OCI-LY7 (cell line): ENCODE data around the gene PDXK.

Source experiments
- EZH2phosphoT487 ChIP-seq: fragments of 200-600 bp; sonication (generic); IDR thresholded peaks from 2 replicates; pipeline ENCODE4 v1.6.1; 2018; ENCODE audit warnings: low read depth, borderline replicate concordance, mild to moderate bottlenecking, mixed run types, antibody characterized with exemption, low read length, moderate library complexity, mixed read lengths
- TF ChIP-seq, protein P1 (sequence below): fragments of 200-600 bp; sonication (generic); conservative IDR thresholded peaks from 2 replicates; pipeline ENCODE4 v1.5.1; 2014; ENCODE audit warnings: mild to moderate bottlenecking, antibody characterized with exemption, low read length, moderate library complexity, mixed read lengths

DNA sequence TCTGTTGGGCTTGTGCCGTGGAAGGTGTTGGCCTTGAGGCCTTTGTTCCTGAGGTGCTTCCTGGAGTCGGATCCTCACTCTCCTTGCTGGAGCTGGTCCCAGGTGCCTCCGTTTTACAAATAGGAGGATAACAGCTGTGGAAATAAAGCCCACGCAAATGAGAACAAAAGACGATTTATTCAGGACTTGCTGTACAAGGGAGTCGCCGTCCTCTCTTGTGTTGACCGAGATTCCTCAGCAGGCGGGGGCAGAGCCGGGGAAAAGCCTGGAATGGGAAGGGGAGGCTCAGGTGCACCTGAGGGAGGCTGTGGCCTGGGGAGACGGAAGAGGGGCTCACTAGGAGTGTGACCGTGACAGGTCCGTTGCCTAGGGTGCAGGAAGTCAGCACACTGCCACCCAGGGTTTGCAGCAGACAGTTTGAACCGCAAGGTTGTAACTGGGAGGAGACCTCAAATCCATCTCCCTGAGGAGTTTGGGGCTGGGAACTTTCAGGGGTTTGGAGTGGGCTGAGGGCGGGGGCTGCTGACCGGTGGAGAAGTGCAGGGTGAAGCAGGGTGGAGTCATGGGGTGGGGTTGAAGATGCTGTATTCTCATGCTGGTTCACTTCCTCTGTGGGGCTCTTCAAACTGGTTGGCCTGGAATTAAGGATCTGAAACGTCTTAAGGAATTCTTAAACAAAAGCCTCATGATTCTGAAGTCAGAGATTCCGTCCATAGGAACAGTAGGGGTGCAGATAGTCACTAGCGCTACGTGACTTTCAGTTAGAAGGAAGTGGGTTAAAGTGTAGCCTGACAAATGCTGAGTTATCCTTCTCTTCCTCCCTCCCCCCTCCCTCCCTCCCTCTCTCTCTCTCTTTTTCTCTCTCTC, 59.8 kb downstream of the PDXK start:
- TF ChIP-seq, protein P1, sequence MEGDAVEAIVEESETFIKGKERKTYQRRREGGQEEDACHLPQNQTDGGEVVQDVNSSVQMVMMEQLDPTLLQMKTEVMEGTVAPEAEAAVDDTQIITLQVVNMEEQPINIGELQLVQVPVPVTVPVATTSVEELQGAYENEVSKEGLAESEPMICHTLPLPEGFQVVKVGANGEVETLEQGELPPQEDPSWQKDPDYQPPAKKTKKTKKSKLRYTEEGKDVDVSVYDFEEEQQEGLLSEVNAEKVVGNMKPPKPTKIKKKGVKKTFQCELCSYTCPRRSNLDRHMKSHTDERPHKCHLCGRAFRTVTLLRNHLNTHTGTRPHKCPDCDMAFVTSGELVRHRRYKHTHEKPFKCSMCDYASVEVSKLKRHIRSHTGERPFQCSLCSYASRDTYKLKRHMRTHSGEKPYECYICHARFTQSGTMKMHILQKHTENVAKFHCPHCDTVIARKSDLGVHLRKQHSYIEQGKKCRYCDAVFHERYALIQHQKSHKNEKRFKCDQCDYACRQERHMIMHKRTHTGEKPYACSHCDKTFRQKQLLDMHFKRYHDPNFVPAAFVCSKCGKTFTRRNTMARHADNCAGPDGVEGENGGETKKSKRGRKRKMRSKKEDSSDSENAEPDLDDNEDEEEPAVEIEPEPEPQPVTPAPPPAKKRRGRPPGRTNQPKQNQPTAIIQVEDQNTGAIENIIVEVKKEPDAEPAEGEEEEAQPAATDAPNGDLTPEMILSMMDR = no peak
- no peak for TF ChIP-seq EZH2phosphoT487
